Measurements from ENCODE around the gene B3GLCT. TPM values are rescaled to one million over a fixed set of nuclear protein-coding genes. Genes with fewer than 3 reads are reported as not detected.
"Not testable (repeated sequence)": the region's sequence is repeated elsewhere in the genome, so short reads cannot be mapped to it uniquely, and the experiment has no call there.

B3GLCT gene
- total and polyA plus RNA-seq, 12 donors: 3.1 to 28.1 (median 18.8) TPM

DNA sequence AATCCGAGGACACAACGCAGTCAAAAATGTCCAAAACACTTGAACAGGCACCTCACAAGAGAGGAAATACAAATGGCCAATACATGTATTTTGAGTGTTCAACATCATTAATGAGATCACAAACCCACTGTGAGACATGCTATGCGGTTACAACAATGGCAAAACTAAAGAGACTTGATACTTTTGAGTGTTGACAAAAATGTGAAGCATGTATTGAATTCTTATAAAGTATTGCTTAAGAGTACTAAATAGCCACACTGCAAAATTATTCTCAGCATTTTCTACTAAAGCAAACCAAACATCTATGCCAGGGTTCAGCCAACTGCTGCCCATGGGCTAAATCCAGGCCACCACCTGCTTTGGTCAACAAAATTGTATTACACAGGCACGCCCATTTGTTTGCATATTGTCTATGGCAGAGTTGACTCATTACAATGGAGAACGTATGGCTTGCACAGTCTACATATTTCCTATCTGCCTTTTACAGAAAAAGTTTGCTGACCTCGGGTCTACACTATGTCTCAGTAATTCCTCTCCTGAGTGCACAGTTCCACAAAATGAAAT lies 135.3 kb downstream of the B3GLCT start:
- H3K27me3 ChIP-seq: no peaks in the 10 kb centered on the region
- intact Hi-C loops (cut with DNase I): no loop called here
- no peak overlapping the region for H3K4me3 ChIP-seq
- H3K9me3 ChIP-seq: peaks cover 0 to 21% (median 0%) of the 10 kb centered on the region in 11 donors
- 87 to 88% methylated on average over 6 of the region's 6 CpGs for WGBS, 2 donors
- TF ChIP-seq, protein P1, sequence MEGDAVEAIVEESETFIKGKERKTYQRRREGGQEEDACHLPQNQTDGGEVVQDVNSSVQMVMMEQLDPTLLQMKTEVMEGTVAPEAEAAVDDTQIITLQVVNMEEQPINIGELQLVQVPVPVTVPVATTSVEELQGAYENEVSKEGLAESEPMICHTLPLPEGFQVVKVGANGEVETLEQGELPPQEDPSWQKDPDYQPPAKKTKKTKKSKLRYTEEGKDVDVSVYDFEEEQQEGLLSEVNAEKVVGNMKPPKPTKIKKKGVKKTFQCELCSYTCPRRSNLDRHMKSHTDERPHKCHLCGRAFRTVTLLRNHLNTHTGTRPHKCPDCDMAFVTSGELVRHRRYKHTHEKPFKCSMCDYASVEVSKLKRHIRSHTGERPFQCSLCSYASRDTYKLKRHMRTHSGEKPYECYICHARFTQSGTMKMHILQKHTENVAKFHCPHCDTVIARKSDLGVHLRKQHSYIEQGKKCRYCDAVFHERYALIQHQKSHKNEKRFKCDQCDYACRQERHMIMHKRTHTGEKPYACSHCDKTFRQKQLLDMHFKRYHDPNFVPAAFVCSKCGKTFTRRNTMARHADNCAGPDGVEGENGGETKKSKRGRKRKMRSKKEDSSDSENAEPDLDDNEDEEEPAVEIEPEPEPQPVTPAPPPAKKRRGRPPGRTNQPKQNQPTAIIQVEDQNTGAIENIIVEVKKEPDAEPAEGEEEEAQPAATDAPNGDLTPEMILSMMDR (IDR thresholded peaks at IDR 0.05): no peak
- peaks cover 0 to 11% (median 0%) of the 10 kb centered on the region in 9 donors for H3K36me3 ChIP-seq
- ATAC-seq (no peak), DNase-seq (no peak)
- H3K4me1 ChIP-seq: no peaks in the 10 kb centered on the region
- no peak overlapping the region for H3K27ac ChIP-seq

DNA sequence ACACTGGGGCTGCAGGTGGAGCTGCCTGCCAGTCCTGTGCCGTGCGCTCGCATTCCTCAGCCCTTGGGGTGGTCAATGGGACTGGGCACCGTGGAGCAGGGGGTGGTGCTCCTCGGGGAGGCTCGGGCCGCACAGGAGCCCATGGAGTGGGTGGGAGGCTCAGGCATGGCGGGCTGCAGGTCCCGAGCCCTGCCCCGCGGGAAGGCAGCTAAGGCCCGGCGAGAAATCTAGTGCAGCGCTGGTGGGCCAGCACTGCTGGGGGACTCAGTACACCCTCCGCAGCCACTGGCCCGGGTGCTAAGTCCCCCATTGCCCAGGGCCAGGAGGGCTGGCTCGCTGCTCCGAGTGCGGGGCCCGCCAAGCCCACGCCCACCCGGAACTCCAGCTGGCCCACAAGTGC lies 139.8 kb downstream of the B3GLCT start:
- H3K27me3 ChIP-seq; DNase-seq; H3K4me1 ChIP-seq; H3K27ac ChIP-seq; H3K4me3 ChIP-seq; intact Hi-C loops (cut with DNase I); ATAC-seq; H3K36me3 ChIP-seq: not testable (repeated sequence)
- 91 to 92% methylated on average over 22 of the region's 22 CpGs for WGBS, 2 donors
- peaks cover 0 to 35% (median 0%) of the 10 kb centered on the region in 11 donors for H3K9me3 ChIP-seq

DNA sequence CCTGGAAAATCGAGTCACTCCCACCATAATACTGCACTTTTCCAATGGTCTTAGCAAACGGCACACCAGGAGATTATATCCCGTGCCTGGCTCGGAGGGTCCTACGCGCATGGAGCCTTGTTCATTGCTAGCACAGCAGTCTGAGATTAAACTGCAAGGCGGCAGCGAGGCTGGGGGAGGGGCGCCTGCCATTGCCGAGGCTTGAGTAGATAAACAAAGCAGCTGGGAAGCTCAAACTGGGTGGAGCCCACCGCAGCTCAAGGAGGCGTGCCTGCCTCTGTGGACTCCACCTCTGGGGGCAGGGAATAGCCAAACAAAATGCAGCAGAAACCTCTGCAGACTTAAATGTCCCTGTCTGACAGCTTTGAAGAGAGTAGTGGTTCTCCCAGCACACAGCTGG lies 141.1 kb downstream of the B3GLCT start:
- H3K4me1 ChIP-seq; DNase-seq; intact Hi-C loops (cut with DNase I); H3K27me3 ChIP-seq; H3K27ac ChIP-seq; ATAC-seq; H3K4me3 ChIP-seq; H3K36me3 ChIP-seq: not testable (repeated sequence)
- 83 to 86% methylated on average over 12 of the region's 12 CpGs for WGBS, 2 donors
- peaks cover 0 to 35% (median 0%) of the 10 kb centered on the region in 11 donors for H3K9me3 ChIP-seq

DNA sequence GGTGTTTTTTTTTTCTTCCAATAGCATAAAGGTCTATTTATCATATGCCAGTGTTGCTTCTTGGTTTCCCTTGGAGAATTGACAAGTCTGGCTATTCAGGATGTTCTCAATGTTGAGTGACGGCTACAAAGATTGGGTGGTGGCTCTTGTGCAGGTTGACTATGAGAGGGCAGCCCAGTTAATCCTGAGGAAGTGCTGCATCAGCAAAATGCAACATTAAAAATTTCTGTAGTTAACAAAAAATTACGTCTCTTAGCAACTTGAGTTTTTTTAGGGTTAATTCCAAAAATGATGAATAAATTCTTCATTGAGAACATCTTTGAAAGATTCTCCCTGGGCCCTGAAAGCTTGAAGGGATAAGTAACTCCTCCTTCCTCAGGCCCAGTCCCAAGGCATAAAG lies 147.1 kb downstream of the B3GLCT start:
- WGBS, 2 donors: 84 to 93% methylated on average over 2 of the region's 2 CpGs
- Histone ChIP-seq H3K4me1 (no peaks in the 10 kb centered on the region), H3K4me3 (no peak overlapping the region), H3K27me3 (peaks cover 0 to 3% (median 0%) of the 10 kb centered on the region in 7 donors), H3K36me3 (no peaks in the 10 kb centered on the region), H3K27ac (no peak overlapping the region), H3K9me3 (no peaks in the 10 kb centered on the region)
- TF ChIP-seq, protein P1 (IDR thresholded peaks at IDR 0.05): no peak
- intact Hi-C loops (cut with DNase I): no loop called here
- ATAC-seq: no peak
- DNase-seq: no peak

DNA sequence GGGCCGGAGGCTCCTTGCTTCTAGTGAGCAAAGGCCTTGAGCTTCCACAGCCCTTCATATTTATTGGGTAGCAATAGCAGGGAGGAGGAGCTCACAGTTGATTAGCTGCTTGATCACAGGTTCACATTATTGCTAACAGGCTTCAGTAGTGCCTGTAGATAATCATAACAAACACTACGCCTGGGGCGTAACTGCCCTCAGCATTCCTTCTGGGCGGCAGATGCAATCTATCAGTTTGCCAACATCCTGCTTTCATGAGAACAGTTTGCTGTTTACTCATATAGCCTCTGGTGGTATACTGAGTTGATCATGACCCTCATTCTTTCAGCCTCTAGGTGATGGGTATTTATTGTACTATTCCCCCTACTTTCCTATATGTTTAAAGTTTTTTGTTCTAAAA lies 149.4 kb downstream of the B3GLCT start:
- H3K27me3 ChIP-seq: peaks cover 0 to 22% (median 8%) of the 10 kb centered on the region in 7 donors

More for the DNA sequence above, 149.4 kb downstream of the B3GLCT start:
- no peak for DNase-seq
- no peaks in the 10 kb centered on the region for H3K9me3 ChIP-seq
- H3K36me3 ChIP-seq: no peaks in the 10 kb centered on the region
- H3K4me3 ChIP-seq: no peak overlapping the region
- H3K27ac ChIP-seq: no peak overlapping the region
- H3K4me1 ChIP-seq: peaks cover 0 to 6% (median 0%) of the 10 kb centered on the region in 9 donors
- 86 to 89% methylated on average over 4 of the region's 4 CpGs for WGBS, 2 donors
- intact Hi-C loops (cut with DNase I): no loop called here
- TF ChIP-seq, protein P1 (IDR thresholded peaks at IDR 0.05): no peak
- ATAC-seq: no peak
